GM12872 (cell line): ENCODE measurements around the gene FAM110A.

Experiments
- TF ChIP-seq, protein P1 (sequence below): IDR thresholded peaks from 3 replicates; pipeline ENCODE4 v1.5.1; 2011; ENCODE audit warnings: low read depth, mild to moderate bottlenecking, low read length, moderate library complexity; ENCODE audit not compliant: insufficient read depth

FAM110A gene

DNA sequence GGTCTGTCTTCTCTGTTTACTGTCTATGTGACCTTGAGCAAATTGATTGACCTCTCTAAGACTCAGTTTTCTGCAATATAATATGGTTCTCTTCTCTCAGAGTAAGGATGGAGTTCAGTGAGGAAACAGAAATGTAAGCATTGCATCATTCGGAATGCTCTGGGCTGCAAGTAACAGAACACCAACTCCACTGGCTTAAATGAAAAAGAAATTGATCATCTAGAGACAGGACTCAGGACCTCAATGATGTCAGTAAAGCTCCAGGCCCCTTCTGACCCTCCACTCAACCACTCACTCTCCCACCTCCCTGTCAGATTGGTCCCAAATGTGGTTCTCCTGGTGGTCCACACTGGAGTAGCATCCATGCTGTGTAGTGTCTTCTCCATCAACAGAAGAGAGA lies 31.9 kb downstream of the FAM110A start:
- TF ChIP-seq, protein P1, sequence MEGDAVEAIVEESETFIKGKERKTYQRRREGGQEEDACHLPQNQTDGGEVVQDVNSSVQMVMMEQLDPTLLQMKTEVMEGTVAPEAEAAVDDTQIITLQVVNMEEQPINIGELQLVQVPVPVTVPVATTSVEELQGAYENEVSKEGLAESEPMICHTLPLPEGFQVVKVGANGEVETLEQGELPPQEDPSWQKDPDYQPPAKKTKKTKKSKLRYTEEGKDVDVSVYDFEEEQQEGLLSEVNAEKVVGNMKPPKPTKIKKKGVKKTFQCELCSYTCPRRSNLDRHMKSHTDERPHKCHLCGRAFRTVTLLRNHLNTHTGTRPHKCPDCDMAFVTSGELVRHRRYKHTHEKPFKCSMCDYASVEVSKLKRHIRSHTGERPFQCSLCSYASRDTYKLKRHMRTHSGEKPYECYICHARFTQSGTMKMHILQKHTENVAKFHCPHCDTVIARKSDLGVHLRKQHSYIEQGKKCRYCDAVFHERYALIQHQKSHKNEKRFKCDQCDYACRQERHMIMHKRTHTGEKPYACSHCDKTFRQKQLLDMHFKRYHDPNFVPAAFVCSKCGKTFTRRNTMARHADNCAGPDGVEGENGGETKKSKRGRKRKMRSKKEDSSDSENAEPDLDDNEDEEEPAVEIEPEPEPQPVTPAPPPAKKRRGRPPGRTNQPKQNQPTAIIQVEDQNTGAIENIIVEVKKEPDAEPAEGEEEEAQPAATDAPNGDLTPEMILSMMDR: no peak

DNA sequence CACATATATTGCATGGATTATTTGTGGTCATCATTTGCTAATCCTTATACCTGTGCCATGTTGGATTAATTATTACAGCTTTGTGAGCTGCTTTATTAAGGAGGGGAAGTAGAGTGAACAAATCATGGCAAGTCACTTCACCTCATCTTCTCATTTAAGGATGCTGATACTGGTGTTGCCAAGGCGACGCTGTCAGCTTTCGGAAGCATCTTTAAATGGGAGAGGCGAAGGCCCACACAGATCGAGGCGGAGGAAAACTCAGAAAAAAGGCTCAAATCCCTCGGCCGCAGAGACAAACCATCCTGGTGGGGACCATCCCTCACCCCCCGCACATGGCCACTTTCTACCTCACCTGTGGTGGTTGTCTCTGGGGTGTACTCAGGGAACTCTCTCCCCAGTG lies 34.8 kb downstream of the FAM110A start:
- TF ChIP-seq, protein P1: no peak

DNA sequence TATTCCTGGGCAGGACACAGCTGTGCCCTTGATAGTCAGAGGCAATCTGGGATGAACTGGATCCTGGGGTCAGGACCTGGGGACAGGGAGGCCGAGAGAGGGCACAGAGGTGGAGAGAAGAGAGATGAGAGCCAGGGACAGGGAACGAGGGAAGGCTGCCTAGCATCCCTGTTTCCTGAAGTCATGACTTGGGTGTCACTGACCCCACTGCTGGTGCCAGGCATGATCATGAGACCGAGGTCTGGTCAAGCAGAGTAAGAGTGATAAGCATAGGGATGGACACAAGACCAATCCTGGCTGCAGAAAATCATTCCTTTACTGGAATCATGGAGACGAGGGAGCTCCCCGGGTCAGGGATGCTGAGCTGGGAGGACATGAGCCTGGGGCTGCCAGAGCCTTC lies 36.1 kb downstream of the FAM110A start:
- TF ChIP-seq, protein P1: no peak

DNA sequence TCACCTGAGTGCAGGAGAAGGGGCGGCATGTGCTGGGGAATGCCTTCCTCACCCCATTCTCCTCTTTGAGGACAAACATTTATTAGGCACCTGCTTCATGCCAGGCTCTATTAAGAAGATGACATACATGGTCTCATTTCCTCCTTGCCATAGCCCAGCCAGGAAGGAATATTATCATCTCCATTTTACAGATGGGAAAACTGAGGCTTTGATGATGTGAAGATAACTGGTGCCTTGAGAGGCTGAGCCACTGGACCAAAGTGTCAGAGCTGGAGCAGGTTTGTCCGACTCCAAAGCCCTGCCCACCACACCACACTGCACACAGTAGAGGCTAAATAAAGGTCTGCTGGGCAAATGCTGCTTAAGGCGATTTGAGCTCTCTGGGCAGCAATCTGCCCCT lies 37.2 kb downstream of the FAM110A start:
- TF ChIP-seq, protein P1: no peak

DNA sequence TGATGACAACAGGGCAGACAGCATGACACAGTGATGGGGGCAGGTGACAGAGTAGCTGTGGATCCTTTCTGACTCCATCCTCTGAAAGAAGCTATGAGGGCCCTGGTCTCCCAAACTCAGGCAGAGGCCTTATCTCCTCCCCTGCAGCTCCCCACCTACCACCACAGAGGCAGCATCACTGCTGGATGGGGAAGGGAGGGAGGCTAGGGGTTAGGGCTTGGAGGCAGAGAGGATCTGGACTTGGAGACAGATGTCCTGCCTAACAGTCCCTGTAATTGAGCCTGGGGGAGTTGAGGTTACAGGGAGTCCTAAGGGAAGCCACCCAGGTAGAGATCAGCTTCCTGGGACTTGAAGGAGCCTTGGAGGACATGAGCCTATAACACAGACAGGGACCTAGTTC lies 37.9 kb downstream of the FAM110A start:
- TF ChIP-seq, protein P1: no peak

DNA sequence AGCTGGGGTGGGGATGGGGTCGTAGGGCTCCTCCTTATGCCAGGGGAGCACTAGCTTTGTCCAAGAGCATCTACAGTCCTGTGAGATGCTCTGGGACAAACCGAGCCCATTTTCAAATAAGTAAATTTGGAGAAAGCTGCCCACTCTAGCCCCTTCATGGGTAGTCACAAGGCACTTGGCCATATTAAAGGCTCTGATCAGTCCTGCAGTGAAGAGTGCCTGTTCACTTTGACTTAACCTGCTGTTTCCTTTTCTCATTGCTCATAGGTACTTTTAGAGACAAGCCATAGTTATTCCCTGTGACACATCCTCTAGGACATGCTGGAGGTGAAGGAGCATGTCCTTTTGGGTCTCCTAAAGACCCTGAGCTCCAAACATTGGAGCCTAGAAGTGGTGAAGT lies 38.4 kb downstream of the FAM110A start:
- TF ChIP-seq, protein P1: no peak

DNA sequence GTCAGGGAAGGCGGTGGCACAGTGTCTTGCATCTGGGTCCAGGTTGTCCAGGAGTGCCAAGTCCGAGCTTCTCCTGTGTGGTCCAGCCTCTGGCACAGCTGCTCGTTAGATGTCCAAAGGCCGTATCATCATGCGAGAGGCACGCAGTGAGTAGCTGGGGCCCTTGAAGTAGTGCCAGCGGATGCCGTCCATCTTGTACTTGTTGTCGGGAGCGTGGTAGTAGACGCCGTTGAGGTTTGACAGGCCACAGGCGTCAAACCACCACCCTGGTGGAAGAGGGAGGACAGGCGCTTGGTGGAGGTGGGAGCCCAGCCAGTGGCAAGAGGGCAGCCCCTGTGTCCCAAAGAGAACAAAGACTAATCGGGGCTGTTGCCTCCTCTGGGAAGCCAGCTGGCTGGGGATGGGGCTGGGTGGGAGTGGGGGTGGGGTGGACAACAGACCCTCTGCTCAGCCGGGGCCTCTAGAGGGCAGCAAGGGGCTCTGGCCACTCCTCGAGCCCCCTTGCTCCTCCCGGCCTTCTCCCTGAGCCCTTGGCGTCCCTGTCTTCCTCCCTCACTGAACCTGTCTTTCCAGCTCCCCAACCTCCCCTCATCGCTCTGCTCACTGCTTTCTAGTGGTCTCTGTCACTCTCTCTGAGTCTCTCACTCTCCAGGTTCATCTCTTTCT lies 39.5 kb downstream of the FAM110A start:
- TF ChIP-seq, protein P1: no peak
